Stimulated activated CD8-positive, alpha-beta memory T cell treated with anti-CD3 and anti-CD28 coated beads, Interleukin-15, amount 100 ng/mL, for 48 hours (primary cell): Measurements from ENCODE around the gene LENEP.

ENCODE experiments used
- DNase-seq, 2 donors: peaks; one replicate each; pipeline ENCODE4 v3.0.0-alpha.2; 2020; ENCODE audit warnings: low read depth in 2 of 2

LENEP gene

GRCh38 chr1:155026154-155026553, 32.8 kb downstream of the LENEP start:
- no peak for DNase-seq

- DNase-seq, result no peak
Measured at GRCh38 chr1:155026588-155026987, 33.2 kb downstream of the LENEP start.

- DNase-seq, result no peak
Measured at GRCh38 chr1:155029513-155030242, 36.3 kb downstream of the LENEP start.

- no peak for DNase-seq
Measured at GRCh38 chr1:155030243-155030795, 36.9 kb downstream of the LENEP start.

- no peak for DNase-seq
Measured at GRCh38 chr1:155030899-155031298, 37.5 kb downstream of the LENEP start.

GRCh38 chr1:155032886-155033285, 39.5 kb downstream of the LENEP start:
- DNase-seq, result no peak

GRCh38 chr1:155033524-155033923, 40.1 kb downstream of the LENEP start, which contains the start of the genes DCST1 and DCST2:
Gene DCST1, plus strand, starts transcription at chr1:155033824. Its CDS starts 213 bp downstream, at chr1:155034037.
Gene DCST2, minus strand, starts transcription at chr1:155033781. Its CDS starts 80 bp downstream, at chr1:155033701.
- DNase-seq, result no peak

- no peak for DNase-seq
Measured at GRCh38 chr1:155034318-155035208, 41.2 kb downstream of the LENEP start.

- no peak for DNase-seq
Measured at GRCh38 chr1:155035936-155036335, 42.5 kb downstream of the LENEP start.

- DNase-seq, result no peak
Measured at GRCh38 chr1:155037043-155037442, 43.7 kb downstream of the LENEP start.

GRCh38 chr1:155037851-155038441, 44.6 kb downstream of the LENEP start:
- no peak for DNase-seq

- DNase-seq, result no peak
Measured at GRCh38 chr1:155038602-155039307, 45.4 kb downstream of the LENEP start.

GRCh38 chr1:155039308-155039669, 45.9 kb downstream of the LENEP start:
- no peak for DNase-seq

GRCh38 chr1:155040358-155041093, 47.1 kb downstream of the LENEP start:
- DNase-seq, result no peak

GRCh38 chr1:155042789-155043188, 49.4 kb downstream of the LENEP start:
- DNase-seq, result no peak

GRCh38 chr1:155043301-155043702, 49.9 kb downstream of the LENEP start:
- no peak for DNase-seq

GRCh38 chr1:155043793-155044192, 50.4 kb downstream of the LENEP start:
- DNase-seq, result no peak
